H1 (cell line): ENCODE measurements around the gene MIF4GD. TPM values are rescaled to one million over a fixed set of nuclear protein-coding genes. Genes with fewer than 3 reads are reported as not detected.

Source experiments
- CTCF ChIA-PET: fragments of 300-600 bp; sonication (Branson Sonifier 250); formaldehyde crosslinking; loops from one replicate; lab custom pipeline; 2021; ENCODE audit not compliant: partially characterized antibody; lab: Charles Lee
- POLR2A ChIA-PET: fragments of 300-600 bp; sonication (Branson Sonifier 250); formaldehyde crosslinking; loops from one replicate; lab custom pipeline; 2021; ENCODE audit warnings: inconsistent platforms; ENCODE audit not compliant: partially characterized antibody; lab: Charles Lee
- DNase-seq, 2 experiments: peaks; one replicate each; pipeline versions ENCODE4 v3.0.0 to v3.0.0-alpha.2; 2010 to 2022; ENCODE audit warnings: low spot score in 2 of 2, low read depth in 1 of 2, mixed read lengths in 1 of 2
- FAIRE-seq: peaks from 2 replicates; lab custom pipeline; 2011; peaks lifted over from hg19 to GRCh38; lab: Jason Lieb, UNC
- H2AFZ ChIP-seq: 2 replicates; pipeline ENCODE4 v1.8.1; 2012; ENCODE audit warnings: low read length, inconsistent platforms
- H2AK5ac ChIP-seq: 2 replicates; pipeline ENCODE4 v1.6.1; 2013; ENCODE audit warnings: low read depth, low read length
- H2BK120ac ChIP-seq: replicated peaks from 2 replicates; pipeline ENCODE3; 2013; ENCODE audit warnings: low read depth, low read length, inconsistent platforms
- H2BK12ac ChIP-seq: 2 replicates; pipeline ENCODE4 v1.6.1; 2013; ENCODE audit warnings: low read depth, low read length
- H2BK15ac ChIP-seq: 2 replicates; pipeline ENCODE4 v1.6.1; 2013; ENCODE audit warnings: low read length
- H2BK20ac ChIP-seq: 2 replicates; pipeline ENCODE4 v1.6.1; 2013; ENCODE audit warnings: low read length
- H2BK5ac ChIP-seq: 2 replicates; pipeline ENCODE4 v1.6.1; 2013; ENCODE audit warnings: low read depth, low read length
- H3K14ac ChIP-seq: 2 replicates; pipeline ENCODE4 v1.6.1; 2013; ENCODE audit warnings: inconsistent platforms; ENCODE audit not compliant: insufficient read length
- H3K18ac ChIP-seq: 2 replicates; pipeline ENCODE4 v1.6.1; 2013; ENCODE audit warnings: low read length; ENCODE audit errors: extremely low read depth
- H3K23ac ChIP-seq: 2 replicates; pipeline ENCODE4 v1.6.1; 2013; ENCODE audit warnings: inconsistent platforms; ENCODE audit not compliant: insufficient read length
- H3K23me2 ChIP-seq: 2 replicates; pipeline ENCODE4 v1.6.1; 2013; ENCODE audit warnings: low read depth, low read length
- H3K27ac ChIP-seq: 2 replicates; pipeline ENCODE4 v1.6.1; 2011; ENCODE audit warnings: low read depth, low read length, inconsistent platforms
- H3K27me3 ChIP-seq, 4 experiments: replicated peaks in 1 of 4; 1 replicate in 1 of 4; 2 replicates in 3 of 4; pipeline versions ENCODE4 v1.6.1 to v1.8.1; 2011 to 2013; ENCODE audit warnings: low read length in 3 of 4, mild to moderate bottlenecking in 3 of 4, inconsistent platforms in 2 of 4, mixed read lengths in 2 of 4, moderate library complexity in 1 of 4; ENCODE audit not compliant: control insufficient read depth in 3 of 4, insufficient read depth in 3 of 4; ENCODE audit errors: extremely low read depth in 1 of 4
- H3K36me3 ChIP-seq, 4 experiments: 2 replicates each; pipeline versions ENCODE4 v1.6.1 to v1.8.1; 2011 to 2013; ENCODE audit warnings: mild to moderate bottlenecking in 4 of 4, low read length in 3 of 4, moderate library complexity in 2 of 4, control low read depth in 1 of 4, inconsistent platforms in 1 of 4; ENCODE audit not compliant: insufficient read depth in 4 of 4, control insufficient read depth in 2 of 4
- H3K4ac ChIP-seq: replicated peaks from 2 replicates; pipeline ENCODE3; 2013; ENCODE audit warnings: low read length, low read depth, mixed read lengths, inconsistent platforms; ENCODE audit not compliant: insufficient read length
- H3K4me1 ChIP-seq, 4 experiments: replicated peaks in 1 of 4; 1 replicate in 1 of 4; 2 replicates in 3 of 4; pipeline versions ENCODE4 v1.6.1 to v1.8.1; 2011 to 2013; ENCODE audit warnings: low read length in 3 of 4, inconsistent platforms in 2 of 4, mixed read lengths in 1 of 4; ENCODE audit not compliant: insufficient read depth in 4 of 4, control insufficient read depth in 3 of 4
- H3K4me2 ChIP-seq, 2 experiments: 2 replicates each; pipeline versions ENCODE4 v1.6.1 to v1.8.1; 2011 to 2013; ENCODE audit warnings: low read depth in 2 of 2, low read length in 2 of 2, control low read depth in 1 of 2, inconsistent platforms in 1 of 2, mild to moderate bottlenecking in 1 of 2; ENCODE audit not compliant: insufficient read depth in 1 of 2
- H3K4me3 ChIP-seq, 4 experiments: fragments of 200-600, 300-600 bp in 1 of 4; sonication (generic), shearing (Covaris generic), sonication (Bioruptor Twin) in 1 of 4; 2 replicates each; pipeline versions ENCODE4 v1.5.1 to v1.8.1; 2011 to 2016; ENCODE audit warnings: low read length in 4 of 4, low read depth in 3 of 4, control low read depth in 2 of 4, inconsistent platforms in 2 of 4, mild to moderate bottlenecking in 2 of 4, mixed read lengths in 1 of 4, moderate library complexity in 1 of 4; ENCODE audit not compliant: insufficient read depth in 2 of 4; ENCODE audit errors: extremely low read depth in 1 of 4
- H3K56ac ChIP-seq: replicated peaks from 2 replicates; pipeline ENCODE3; 2013; ENCODE audit warnings: low read depth, mild to moderate bottlenecking, mixed read lengths, low read length, inconsistent platforms; ENCODE audit not compliant: insufficient read length
- H3K79me1 ChIP-seq: 2 replicates; pipeline ENCODE4 v1.6.1; 2013; ENCODE audit warnings: low read depth, low read length, control low read depth
- H3K79me2 ChIP-seq, 2 experiments: 2 replicates each; pipeline versions ENCODE4 v1.6.1 to v1.8.1; 2012 to 2013; ENCODE audit warnings: low read length in 2 of 2, mild to moderate bottlenecking in 2 of 2, inconsistent platforms in 1 of 2; ENCODE audit not compliant: insufficient read depth in 2 of 2, control insufficient read depth in 1 of 2
- H3K9ac ChIP-seq, 4 experiments: replicated peaks in 1 of 4; 1 replicate in 1 of 4; 2 replicates in 3 of 4; pipeline versions ENCODE4 v1.6.1 to v1.8.1; 2011 to 2013; ENCODE audit warnings: low read depth in 3 of 4, low read length in 3 of 4, control low read depth in 2 of 4, mild to moderate bottlenecking in 2 of 4, moderate library complexity in 2 of 4, inconsistent platforms in 1 of 4; ENCODE audit errors: extremely low read depth in 1 of 4
- H3K9me3 ChIP-seq, 2 experiments: 2 replicates each; pipeline versions ENCODE4 v1.6.1 to v1.8.1; 2012 to 2013; ENCODE audit warnings: mild to moderate bottlenecking in 2 of 2, moderate library complexity in 2 of 2, control low read depth in 1 of 2, inconsistent platforms in 1 of 2, low read depth in 1 of 2, low read length in 1 of 2, mixed read lengths in 1 of 2; ENCODE audit not compliant: insufficient read depth in 2 of 2
- H4K20me1 ChIP-seq, 2 experiments: replicated peaks in 1 of 2; 2 replicates each; pipeline versions ENCODE3 to v1.8.1; 2011 to 2013; ENCODE audit warnings: inconsistent platforms in 2 of 2, low read length in 2 of 2, mild to moderate bottlenecking in 1 of 2; ENCODE audit not compliant: insufficient read depth in 2 of 2, control insufficient read depth in 1 of 2
- H4K5ac ChIP-seq: 2 replicates; pipeline ENCODE4 v1.6.1; 2013; ENCODE audit warnings: low read length, low read depth, mixed read lengths, inconsistent platforms; ENCODE audit not compliant: insufficient read length
- H4K8ac ChIP-seq: 2 replicates; pipeline ENCODE4 v1.8.0; 2013; ENCODE audit warnings: mild to moderate bottlenecking, moderate library complexity, low read length, inconsistent platforms; ENCODE audit not compliant: insufficient read depth; ENCODE audit errors: extremely low read depth
- H4K91ac ChIP-seq: replicated peaks from 2 replicates; pipeline ENCODE3; 2013; ENCODE audit warnings: low read length, mixed read lengths, inconsistent platforms; ENCODE audit not compliant: insufficient read length
- JUND ChIP-seq: IDR thresholded peaks from 2 replicates; pipeline ENCODE4 v1.6.1; 2011; ENCODE audit warnings: mild to moderate bottlenecking, improper control_type of control experiment, low read length
- POU5F1 ChIP-seq: IDR thresholded peaks from 2 replicates; pipeline ENCODE4 v1.6.1; 2011; ENCODE audit warnings: low read depth, mild to moderate bottlenecking, low read length, moderate library complexity
- SIX5 ChIP-seq: IDR thresholded peaks from 2 replicates; pipeline ENCODE4 v1.6.1; 2011; ENCODE audit warnings: mild to moderate bottlenecking, low read depth, low read length
- SP4 ChIP-seq: IDR thresholded peaks from 2 replicates; pipeline ENCODE4 v1.6.1; 2012; ENCODE audit warnings: low read length, inconsistent platforms
- TAF7 ChIP-seq: optimal IDR thresholded peaks from 2 replicates; pipeline ENCODE3; 2011; ENCODE audit warnings: low read depth, mild to moderate bottlenecking, inconsistent platforms, low read length, moderate library complexity, borderline replicate concordance
- WGBS, 2 experiments: shearing (Covaris generic) in 1 of 2; methylation state at CpG; one replicate each; pipeline versions ENCODE4 v1.1.6 to v1.1.7; 2013 to 2015; ENCODE audit warnings: low lambda C conversion rate in 2 of 2, mixed read lengths in 2 of 2, inconsistent platforms in 1 of 2, low coverage in 1 of 2, missing lambda C conversion rate in 1 of 2; ENCODE audit not compliant: insufficient replicate concordance in 2 of 2, insufficient coverage in 1 of 2, insufficient read length in 1 of 2; ENCODE audit errors: extremely low coverage in 1 of 2, missing lambda C conversion rate in 1 of 2; 5-methylcytosine and 5-hydroxymethylcytosine counted together
- polyA plus RNA-seq, 7 experiments: library from polyadenylated mRNA; depleted of rRNA in 3 of 7; stranded (reverse) in 5 of 7; unstranded in 2 of 7; fragments of >200 nt in 5 of 7; fragments of 200-250 nt in 2 of 7; gene quantifications; 1 replicate in 5 of 7; 2 replicates in 1 of 7; 4 replicates in 1 of 7; pipeline versions ENCODE4 v1.2.1 to v1.2.3, GENCODE V29; 2011 to 2013; ENCODE audit warnings: missing spikeins in 2 of 7, mixed read lengths in 2 of 7
- total RNA-seq: library from RNA; stranded (reverse); fragmentation: NEBNext Ultra II Directional; extraction: Animal tissue kit (Norgen Biotek cat#: 25700); gene quantifications from 2 replicates; pipeline ENCODE4 v1.2.1, GENCODE V29; 2021
- TF ChIP-seq, protein P1 (sequence below): IDR thresholded peaks from 2 replicates; pipeline ENCODE4 v1.6.1; 2012; ENCODE audit warnings: inconsistent platforms

Gene MIF4GD
- total and polyA plus RNA-seq, 2 of the 8 experiments (the other 6 are each of a cell fraction or from before 2014, with no cell fraction given) = 16.1 to 51.1 TPM

DNA sequence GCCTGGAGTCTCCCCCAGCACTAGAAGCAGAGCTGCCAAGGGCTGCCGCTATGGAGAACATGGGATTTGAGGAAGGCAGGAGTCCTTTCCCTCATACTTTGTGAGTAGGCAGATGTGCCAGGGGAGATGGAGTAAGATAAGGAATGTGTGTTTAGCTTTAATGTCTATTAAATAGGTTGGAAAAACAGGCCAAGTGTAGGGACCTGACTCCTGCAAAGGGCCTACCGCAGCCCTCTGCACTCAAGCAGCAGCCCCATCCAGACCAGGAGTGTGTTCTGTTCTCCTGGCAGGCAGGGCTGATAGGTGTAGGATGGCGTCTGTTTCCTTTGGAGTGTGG is 1.8 kb upstream of the MIF4GD start:
- no peak overlapping the region for H3K4me3 ChIP-seq
- no peaks in the 10 kb centered on the region for H3K79me2 ChIP-seq
- DNase-seq = no peak
- no peak overlapping the region for H4K8ac ChIP-seq
- no peaks in the 10 kb centered on the region for H3K9me3 ChIP-seq
- H2BK20ac ChIP-seq = no peak overlapping the region; the same call in 1 of the 2 replicates
- peaks cover 15% of the 10 kb centered on the region for H3K23me2 ChIP-seq
- H3K18ac ChIP-seq = no peak overlapping the region
- FAIRE-seq = no peak
- H2AFZ ChIP-seq = no peak overlapping the region
- H3K36me3 ChIP-seq = peaks cover 0 to 4% (median 2%) of the 10 kb centered on the region in 4 experiments; a peak in 2 of 8 replicates
- H3K4ac ChIP-seq = no peak overlapping the region
- ChIA-PET POLR2A (interaction anchor here (0.6 to 6.7 kb wide), 5 partner anchors 11 to 118 kb away, joined by 3 to 62 read pairs (median 4); partner anchors contain the start of genes GGA3, MRPS7 and SLC25A19), CTCF (interaction anchor here (0.8 to 21.2 kb wide), 9 partner anchors 7 to 195 kb away, joined by 3 to 369 read pairs (median 9); partner anchors contain the start of genes GGA3, MRPS7 and SLC25A19)
- H2BK5ac ChIP-seq = no peak overlapping the region
- H3K79me1 ChIP-seq = no peaks in the 10 kb centered on the region
- peaks cover 0 to 5% (median 5%) of the 10 kb centered on the region in 4 experiments; a peak in 4 of 7 replicates for H3K4me1 ChIP-seq
- no peak overlapping the region for H3K9ac ChIP-seq
- H2BK15ac ChIP-seq = no peak overlapping the region
- no peaks in the 10 kb centered on the region for H3K27me3 ChIP-seq
- H4K5ac ChIP-seq = no peak overlapping the region
- TF ChIP-seq JUND (no peak), SP4 (no peak), POU5F1 (no peak), TAF7 (no peak), SIX5 (no peak)
- TF ChIP-seq, protein P1, sequence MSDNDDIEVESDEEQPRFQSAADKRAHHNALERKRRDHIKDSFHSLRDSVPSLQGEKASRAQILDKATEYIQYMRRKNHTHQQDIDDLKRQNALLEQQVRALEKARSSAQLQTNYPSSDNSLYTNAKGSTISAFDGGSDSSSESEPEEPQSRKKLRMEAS = no peak
- H2AK5ac ChIP-seq = no peak overlapping the region
- no peak overlapping the region for H3K14ac ChIP-seq
- H3K27ac ChIP-seq = no peak overlapping the region
- no peak overlapping the region for H2BK12ac ChIP-seq
- H2BK120ac ChIP-seq = no peak overlapping the region
- no peak overlapping the region for H3K23ac ChIP-seq
- H3K4me2 ChIP-seq = no peak overlapping the region; a peak in 1 of 4 replicates
- no peak overlapping the region for H3K56ac ChIP-seq
- H4K91ac ChIP-seq = no peak overlapping the region
- WGBS, 2 experiments = 97% methylated on average over 3 of the region's 3 CpGs; no CpG with 5 or more reads in 1 of the 2 experiments
- peaks cover 0 to 2% of the 10 kb centered on the region in 2 experiments for H4K20me1 ChIP-seq
